ENCODE results near the gene ZNF556.

DNA sequence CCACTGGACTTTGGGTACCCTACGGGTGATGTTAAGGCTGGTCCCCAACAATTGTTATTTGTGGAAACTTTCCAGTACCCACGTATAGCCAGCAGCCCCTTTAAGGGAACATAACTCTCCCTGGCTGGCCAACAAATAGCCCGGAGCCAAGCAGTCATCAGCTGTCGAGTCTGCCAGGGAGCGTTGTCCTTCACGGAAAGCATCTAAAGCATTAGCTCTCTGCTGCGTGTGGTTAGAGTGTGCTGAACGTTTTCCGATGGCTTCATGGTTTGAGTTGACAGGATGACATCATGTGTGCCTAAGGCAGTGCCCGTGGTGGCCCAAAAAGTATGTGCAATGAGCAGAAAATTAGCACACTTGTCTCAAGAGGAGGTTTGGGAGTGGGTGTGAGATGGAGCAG, 3.3 kb upstream of the ZNF556 start:
- TF ChIP-seq, protein P1, sequence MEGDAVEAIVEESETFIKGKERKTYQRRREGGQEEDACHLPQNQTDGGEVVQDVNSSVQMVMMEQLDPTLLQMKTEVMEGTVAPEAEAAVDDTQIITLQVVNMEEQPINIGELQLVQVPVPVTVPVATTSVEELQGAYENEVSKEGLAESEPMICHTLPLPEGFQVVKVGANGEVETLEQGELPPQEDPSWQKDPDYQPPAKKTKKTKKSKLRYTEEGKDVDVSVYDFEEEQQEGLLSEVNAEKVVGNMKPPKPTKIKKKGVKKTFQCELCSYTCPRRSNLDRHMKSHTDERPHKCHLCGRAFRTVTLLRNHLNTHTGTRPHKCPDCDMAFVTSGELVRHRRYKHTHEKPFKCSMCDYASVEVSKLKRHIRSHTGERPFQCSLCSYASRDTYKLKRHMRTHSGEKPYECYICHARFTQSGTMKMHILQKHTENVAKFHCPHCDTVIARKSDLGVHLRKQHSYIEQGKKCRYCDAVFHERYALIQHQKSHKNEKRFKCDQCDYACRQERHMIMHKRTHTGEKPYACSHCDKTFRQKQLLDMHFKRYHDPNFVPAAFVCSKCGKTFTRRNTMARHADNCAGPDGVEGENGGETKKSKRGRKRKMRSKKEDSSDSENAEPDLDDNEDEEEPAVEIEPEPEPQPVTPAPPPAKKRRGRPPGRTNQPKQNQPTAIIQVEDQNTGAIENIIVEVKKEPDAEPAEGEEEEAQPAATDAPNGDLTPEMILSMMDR (IDR thresholded peaks at IDR 0.05): no peak
- no peak for TF ChIP-seq MXI1 (IDR thresholded peaks at IDR 0.05; ENCODE audit: low read depth, low read length)
- TF ChIP-seq YY1 (IDR thresholded peaks at IDR 0.05; ENCODE audit: low read depth): no peak

All from SK-N-SH (cell line).